ENCODE data around the gene SRP68. TPM values are rescaled to one million over a fixed set of nuclear protein-coding genes. Genes with fewer than 3 reads are reported as not detected.
"Not testable (repeated sequence)": the region's sequence is repeated elsewhere in the genome, so short reads cannot be mapped to it uniquely, and the experiment has no call there.

Gene SRP68
- total RNA-seq, 1 experiment from 2014 or later = 37.3 TPM

GRCh38 chr17:76046064-76046463 is 26.3 kb downstream of the SRP68 start:
- DNase-seq (ENCODE audit: low spot score) = no peak

GRCh38 chr17:76044475-76045007 is 27.8 kb downstream of the SRP68 start:
- DNase-seq (ENCODE audit: low spot score) = not testable (repeated sequence)

- DNase-seq (ENCODE audit: low spot score) = not testable (repeated sequence)
Observed at GRCh38 chr17:76042868-76043267, 29.4 kb downstream of the SRP68 start.

DNA sequence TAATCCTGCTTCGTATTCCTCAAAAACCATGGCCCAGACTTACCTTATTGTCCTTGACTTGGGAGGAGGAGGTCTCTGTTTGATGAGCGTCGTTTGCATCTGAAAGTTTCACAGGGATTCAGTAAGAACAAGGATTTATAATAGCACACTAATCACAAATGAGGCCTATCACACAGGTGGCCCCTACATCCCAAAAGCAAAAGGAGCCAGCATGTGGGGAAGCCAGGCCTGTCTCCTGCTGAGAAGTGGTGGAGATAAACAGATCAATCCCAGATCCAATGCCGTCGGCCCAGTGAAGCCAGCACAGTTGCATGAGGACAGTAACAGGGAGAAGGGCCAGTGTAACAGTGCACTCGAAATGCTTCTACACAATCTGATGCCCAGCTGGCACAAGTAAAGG is 31.9 kb downstream of the SRP68 start:
- DNase-seq (ENCODE audit: low spot score) = no peak

DNA sequence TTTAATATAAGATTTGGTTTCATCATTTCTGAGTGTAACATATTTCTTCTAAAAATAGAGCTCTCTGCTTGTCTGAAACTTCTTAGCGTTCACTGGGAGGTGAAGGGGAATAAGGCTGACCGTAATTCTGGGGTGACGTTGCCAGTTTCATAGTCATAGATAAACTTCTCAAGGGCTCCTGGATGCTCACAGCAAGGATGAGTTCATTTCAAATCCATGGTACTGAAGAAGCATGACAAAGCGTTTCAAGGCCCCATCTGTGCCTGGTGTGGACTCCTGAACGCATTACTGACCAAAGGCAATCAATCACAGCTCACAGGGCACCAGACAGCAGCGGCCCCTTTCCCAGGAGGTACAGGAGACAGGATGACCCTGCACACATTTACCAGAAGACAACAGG is 33.2 kb downstream of the SRP68 start:
- DNase-seq (ENCODE audit: low spot score) = no peak

- no peak for DNase-seq (ENCODE audit: low spot score)
Observed at GRCh38 chr17:76038050-76038449, 34.3 kb downstream of the SRP68 start.

GRCh38 chr17:76036497-76037261 is 35.6 kb downstream of the SRP68 start:
- DNase-seq (ENCODE audit: low spot score) = no peak

- DNase-seq (ENCODE audit: low spot score) = no peak
Observed at GRCh38 chr17:76034428-76035350, 37.6 kb downstream of the SRP68 start.

DNA sequence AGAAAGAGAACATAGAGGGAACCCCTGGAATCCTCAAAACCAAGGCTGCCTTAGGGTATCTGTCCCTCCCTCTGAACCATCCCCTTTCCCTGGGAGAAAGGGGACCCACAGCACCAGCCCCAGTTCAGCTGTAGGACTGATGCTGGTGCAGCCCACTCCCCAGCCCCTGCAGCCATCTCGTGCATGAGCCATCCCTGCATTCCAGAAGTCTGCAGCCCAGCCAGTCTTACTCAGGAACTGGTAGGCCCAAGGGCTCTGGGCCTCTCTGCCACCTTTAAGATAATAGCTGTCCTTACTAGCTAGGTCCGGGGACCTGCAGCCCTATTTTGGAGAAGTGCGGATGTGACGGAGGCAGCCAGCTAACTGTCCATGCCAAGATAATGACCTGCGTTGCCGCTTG is 39.2 kb downstream of the SRP68 start:
- DNase-seq (ENCODE audit: low spot score) = no peak

DNA sequence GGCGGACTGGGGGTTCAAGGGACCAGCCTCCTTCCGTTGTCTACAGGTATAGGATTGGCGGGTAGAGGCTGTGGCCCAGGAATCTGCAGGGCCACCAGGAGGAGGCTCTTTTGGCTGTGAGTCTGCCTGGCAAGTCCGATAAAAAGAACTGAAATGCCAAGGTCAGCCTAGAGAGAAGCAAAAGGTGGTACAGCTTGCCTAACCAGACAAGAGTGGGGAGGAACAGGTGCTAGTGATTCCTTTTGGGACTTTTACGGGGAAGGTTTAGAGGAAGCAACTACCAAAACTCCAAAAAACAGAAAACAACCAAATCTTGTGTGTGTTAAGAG is 39.6 kb downstream of the SRP68 start:
- DNase-seq (ENCODE audit: low spot score) = no peak

DNA sequence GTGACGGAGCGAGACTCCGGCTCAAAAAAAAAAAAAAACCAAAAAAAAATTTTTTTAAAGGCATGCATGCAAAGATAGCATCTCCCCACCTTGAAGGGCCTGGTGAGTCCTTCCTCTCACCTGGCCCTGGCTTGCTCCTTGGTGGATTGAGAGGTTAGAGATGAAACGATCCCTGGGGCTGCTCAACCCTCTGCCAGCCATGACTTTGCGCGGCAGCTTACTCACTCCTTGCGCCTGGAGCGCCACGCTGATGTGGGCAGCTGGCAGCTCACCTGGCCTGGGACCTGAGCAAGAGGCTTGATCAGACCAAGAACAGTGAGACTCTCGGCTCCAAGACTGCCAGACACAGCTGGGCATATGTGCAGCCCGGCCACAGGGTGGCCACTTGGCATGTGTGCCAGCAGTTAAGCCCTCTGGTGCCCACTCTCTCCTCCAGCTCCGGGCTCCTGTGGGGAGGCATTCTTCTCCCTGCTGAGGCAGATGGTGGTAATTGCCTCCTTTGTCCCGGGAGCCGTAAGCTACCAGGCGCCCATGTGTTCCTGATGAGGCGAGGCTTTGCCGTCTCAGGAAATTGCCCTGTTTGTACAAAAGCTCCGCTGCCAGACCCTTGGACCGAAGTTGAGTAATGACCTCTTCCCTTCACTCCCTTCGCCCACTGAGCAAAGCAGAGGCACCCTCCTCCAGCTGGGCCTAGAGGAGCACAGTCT is 40.1 kb downstream of the SRP68 start:
- no peak for DNase-seq (ENCODE audit: low spot score)

- no peak for DNase-seq (ENCODE audit: low spot score)
Observed at GRCh38 chr17:76027159-76027839, 45.0 kb downstream of the SRP68 start, which contains the start of gene EVPL. TSS of gene EVPL (minus strand) at chr17:76027306. CDS start at chr17:76027198, 108 bp downstream.

- no peak for DNase-seq (ENCODE audit: low spot score)
Observed at GRCh38 chr17:76026714-76027158, 45.6 kb downstream of the SRP68 start.

DNA sequence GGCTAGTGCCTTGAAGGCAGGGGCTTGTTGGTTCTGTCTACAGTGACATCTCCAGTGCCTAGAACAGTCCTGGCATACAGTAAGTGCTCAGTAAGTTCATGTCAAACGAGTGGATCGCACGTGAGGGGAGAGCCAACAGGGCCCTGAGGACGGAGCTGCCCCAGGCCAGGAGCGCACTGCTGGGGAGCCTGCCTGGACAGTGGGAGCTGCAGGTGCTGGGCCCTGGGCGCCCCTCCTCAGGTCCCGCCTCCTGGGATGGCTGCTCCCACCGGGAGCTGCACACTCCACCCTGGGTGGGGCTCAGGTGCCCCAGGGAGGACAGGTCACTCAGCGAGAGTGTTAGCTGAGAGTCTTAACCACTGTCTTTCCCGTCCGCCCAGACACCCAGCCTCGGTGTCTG is 47.0 kb downstream of the SRP68 start:
- DNase-seq (ENCODE audit: low spot score) = no peak

DNA sequence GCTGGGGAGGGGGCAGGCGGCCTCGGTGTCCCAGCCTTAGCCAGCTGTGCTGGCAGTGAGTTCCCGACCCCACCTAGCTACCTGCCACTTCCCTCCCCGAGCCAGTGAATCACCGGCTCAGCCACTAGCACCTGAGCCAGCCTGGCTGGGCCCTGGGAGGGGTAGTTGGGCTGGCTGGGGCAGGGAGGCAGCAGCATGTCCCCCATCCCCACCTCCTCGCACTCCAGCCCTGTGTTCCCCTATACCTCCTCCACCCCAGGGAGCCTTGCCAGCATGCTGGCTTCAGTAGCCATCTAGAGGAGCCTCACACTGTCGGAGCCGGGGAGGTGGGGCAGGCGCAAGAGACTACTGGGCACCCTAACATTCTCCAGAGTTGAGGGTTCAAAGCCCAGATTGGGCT is 48.0 kb downstream of the SRP68 start:
- DNase-seq (ENCODE audit: low spot score) = no peak

GRCh38 chr17:76023900-76024237 is 48.4 kb downstream of the SRP68 start:
- DNase-seq (ENCODE audit: low spot score) = no peak

GRCh38 chr17:76022973-76023899 is 49.1 kb downstream of the SRP68 start:
- no peak for DNase-seq (ENCODE audit: low spot score)

GRCh38 chr17:76022285-76022684 is 50.0 kb downstream of the SRP68 start:
- no peak for DNase-seq (ENCODE audit: low spot score)

GRCh38 chr17:76019833-76020467 is 52.4 kb downstream of the SRP68 start:
- DNase-seq (ENCODE audit: low spot score) = no peak

GRCh38 chr17:76018801-76019200 is 53.5 kb downstream of the SRP68 start:
- no peak for DNase-seq (ENCODE audit: low spot score)
